D721Med (cell line): Measurements from ENCODE around the gene CRLF1.
A peak's percentile ranks its signal among the peaks of the same experiment; 100 is the strongest.

ENCODE experiments used
- DNase-seq: peaks from one replicate; pipeline ENCODE4 v3.0.0; 2011; ENCODE audit warnings: low spot score; ENCODE audit not compliant: insufficient read length
- FAIRE-seq: peaks from 2 replicates; lab custom pipeline; 2011; peaks lifted over from hg19 to GRCh38; lab: Jason Lieb, UNC
- TF ChIP-seq, protein P1 (sequence below): IDR thresholded peaks from 2 replicates; pipeline ENCODE4 v1.5.1; 2012; ENCODE audit warnings: mild to moderate bottlenecking, control low read depth; ENCODE audit not compliant: insufficient read depth; ENCODE audit errors: missing control alignments

Gene CRLF1

DNA sequence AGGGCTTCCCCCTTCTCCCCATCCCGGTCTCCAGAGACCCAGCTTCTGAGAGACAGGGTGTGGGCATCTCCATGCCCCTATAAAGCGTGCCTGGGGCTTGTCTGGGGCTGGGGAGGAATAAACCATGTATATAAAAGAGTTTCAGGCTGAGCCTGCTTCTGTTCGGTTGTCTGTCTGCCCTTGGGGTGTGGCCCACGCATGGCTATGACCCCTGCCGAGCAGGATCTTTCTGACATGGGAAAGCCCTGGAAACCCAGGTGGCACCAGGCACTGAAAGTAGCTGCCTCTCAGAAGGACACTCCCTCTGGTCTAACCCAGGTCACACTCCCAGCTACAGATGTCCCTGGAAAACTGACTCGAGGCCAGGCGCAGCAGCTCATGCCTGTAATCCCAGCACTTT, 14.3 kb upstream of the CRLF1 start:
- FAIRE-seq (no peak), DNase-seq (no peak)
- TF ChIP-seq, protein P1, sequence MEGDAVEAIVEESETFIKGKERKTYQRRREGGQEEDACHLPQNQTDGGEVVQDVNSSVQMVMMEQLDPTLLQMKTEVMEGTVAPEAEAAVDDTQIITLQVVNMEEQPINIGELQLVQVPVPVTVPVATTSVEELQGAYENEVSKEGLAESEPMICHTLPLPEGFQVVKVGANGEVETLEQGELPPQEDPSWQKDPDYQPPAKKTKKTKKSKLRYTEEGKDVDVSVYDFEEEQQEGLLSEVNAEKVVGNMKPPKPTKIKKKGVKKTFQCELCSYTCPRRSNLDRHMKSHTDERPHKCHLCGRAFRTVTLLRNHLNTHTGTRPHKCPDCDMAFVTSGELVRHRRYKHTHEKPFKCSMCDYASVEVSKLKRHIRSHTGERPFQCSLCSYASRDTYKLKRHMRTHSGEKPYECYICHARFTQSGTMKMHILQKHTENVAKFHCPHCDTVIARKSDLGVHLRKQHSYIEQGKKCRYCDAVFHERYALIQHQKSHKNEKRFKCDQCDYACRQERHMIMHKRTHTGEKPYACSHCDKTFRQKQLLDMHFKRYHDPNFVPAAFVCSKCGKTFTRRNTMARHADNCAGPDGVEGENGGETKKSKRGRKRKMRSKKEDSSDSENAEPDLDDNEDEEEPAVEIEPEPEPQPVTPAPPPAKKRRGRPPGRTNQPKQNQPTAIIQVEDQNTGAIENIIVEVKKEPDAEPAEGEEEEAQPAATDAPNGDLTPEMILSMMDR: no peak

DNA sequence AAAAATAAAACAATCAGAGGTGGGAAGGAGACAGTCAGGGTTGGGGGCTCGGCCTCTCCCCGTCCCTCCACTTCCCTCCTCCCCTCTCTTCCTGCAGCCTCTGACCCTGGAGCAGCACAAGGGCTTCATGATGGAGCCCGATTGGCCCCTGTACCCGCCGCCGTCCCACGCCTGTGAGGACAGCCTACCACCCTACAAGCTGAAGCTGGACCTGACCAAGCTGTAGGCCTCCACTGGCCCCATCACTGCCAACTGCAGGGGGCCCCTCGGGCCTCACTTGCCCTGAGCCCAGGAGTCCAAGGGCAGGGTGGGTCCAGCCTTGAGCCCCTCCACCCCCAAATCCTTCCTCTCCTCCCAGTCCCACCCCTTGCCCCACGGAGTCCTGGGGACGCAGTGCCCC, 13.7 kb upstream of the CRLF1 start:
- TF ChIP-seq, protein P1: no peak
- FAIRE-seq (no peak), DNase-seq (no peak)

DNA sequence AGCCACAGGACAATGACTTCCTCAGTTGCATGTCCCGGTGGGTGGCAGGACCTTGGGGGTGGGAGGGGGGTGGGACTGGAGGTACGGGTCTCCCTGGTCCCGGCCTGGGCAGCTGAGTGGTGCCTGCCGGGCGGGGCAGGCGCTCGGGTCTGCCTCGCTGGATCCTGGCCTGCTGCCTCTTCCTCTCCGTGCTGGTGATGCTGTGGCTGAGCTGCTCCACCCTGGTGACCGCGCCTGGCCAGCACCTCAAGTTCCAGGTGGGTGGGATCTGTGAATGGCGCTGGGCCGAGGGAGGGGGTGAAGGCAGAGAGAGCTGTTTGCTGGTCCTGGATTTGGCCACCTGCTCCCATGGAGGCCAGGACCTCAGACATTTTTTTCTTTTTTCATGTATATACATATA, 11.6 kb upstream of the CRLF1 start:
- FAIRE-seq (no peak), DNase-seq (no peak)
- TF ChIP-seq, protein P1: no peak

DNA sequence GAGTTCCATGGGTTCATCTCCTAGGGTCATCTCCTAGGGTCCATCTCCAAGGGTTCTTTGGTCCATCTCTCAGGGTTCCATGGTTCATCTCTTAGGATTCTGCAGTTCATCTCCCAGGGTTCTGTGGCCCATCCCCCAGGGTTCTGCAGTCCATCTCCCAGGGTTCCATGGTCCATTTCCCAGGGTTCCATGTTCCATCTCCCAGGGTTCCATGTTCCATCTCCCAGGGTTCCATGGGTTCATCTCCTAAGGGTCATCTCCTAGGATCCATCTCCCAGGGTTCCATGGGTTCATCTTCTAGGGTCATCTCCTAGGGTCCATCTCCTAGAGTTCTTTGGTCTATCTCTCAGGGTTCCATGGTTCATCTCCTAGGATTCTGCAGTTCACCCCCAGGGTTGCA, 11.0 kb upstream of the CRLF1 start:
- FAIRE-seq (no peak), DNase-seq (no peak)
- TF ChIP-seq, protein P1: no peak

DNA sequence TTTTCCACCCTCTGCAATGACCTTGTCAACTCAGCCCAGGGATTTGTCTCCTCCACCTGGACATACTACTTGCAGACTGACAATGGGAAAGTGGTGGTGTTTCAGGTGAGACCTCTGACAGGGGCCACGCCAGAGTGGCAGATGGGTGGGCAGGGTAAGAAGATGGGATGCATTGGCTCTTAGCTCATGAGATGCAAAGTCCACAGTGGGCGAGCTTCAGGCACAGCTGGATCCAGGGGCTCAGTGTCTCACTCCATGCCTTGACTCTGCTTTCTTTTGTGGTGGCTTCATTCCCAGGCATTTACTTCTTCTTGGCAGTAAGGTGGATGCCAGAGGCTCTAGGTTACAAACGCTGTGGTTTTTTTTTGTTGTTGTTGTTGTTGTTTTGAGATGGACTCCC, 9.4 kb upstream of the CRLF1 start:
- FAIRE-seq: no peak
- TF ChIP-seq, protein P1: no peak
- DNase-seq: no peak

DNA sequence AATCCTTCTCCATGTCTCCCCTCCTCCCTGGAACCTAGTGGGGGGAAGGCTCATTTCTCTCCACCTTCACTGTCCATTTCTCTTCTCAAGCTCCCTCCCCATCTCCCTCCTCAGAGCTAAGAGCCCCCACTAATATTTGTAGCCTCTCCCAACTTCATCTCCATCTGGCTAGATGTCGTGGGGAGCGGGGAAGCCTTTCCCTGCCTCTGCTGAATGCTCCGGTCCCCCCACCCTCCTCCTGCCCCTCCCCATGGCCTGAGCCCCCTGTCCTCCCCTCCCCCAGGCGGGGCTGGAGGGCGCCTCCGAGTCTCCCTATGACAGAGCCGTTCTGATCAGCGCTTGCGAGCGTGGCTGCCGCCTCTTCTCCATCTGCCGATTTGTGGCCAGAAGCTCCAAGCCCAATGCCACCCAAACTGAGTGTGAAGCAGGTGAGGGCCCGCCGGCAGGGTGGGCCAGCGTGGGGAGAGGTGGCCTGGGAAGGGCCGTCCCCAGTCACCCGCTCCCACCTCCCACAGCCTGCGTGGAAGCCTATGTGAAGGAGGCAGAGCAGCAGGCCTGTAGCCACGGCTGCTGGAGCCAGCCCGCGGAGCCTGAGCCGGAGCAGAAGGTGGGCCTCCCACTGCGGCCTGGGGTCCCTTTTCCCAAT, 7.1 kb upstream of the CRLF1 start:
- no peak for FAIRE-seq
- TF ChIP-seq, protein P1: no peak
- no peak for DNase-seq

DNA sequence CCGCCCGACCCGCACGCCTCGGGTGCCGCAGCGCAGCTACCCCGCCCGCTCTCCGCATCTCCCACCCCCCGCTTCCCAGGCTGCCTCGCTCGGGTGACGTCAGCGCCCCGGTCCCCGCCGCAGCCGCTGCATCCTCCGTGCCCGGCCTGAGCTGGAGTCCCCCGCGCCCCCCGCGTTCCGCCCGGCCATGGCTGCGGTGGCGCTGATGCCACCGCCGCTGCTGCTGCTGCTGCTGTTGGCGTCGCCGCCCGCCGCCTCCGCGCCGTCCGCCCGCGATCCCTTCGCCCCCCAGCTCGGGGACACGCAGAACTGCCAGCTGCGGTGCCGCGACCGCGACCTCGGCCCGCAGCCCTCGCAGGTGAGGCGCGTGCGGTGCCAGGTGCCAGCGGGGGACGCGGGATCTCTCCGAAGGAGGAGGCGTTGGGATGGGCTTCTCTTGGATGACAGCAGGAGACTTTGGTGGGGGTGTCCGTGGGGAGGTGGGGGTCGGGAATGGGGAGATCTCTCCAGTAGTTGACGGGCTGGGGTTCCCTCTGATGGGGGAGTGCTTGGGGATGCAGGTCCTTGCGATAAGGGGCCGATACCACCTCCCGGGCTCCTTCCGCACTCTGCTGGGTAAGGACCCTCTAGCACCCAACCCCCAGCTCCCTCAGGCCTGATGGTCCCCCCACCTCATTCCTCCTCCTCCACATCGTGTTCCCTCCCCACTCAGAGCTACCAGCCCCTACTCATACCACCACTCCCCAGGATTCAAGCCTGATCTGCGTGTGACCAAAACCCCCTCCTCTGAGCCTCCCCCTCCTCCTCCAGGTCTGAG, 6.4 kb upstream of the CRLF1 start, which contains the start of gene TMEM59L:
TMEM59L (plus strand) TSS at position 99 of the 817 bp plus-strand sequence; CDS start at position 188, 89 bp downstream.
- peak; percentile 89 for DNase-seq
- TF ChIP-seq, protein P1: no peak
- FAIRE-seq: no peak
